GM12801 (cell line): ENCODE measurements around the gene HPS5.

Source experiments
- TF ChIP-seq, protein P1 (sequence below): IDR thresholded peaks from one replicate; pipeline ENCODE4 v1.5.1; 2011; ENCODE audit warnings: control low read depth; ENCODE audit not compliant: insufficient read length; ENCODE audit errors: extremely low read depth

HPS5 gene

GRCh38 chr11:18309691-18310090 lies 12.2 kb downstream of the HPS5 start:
- TF ChIP-seq, protein P1, sequence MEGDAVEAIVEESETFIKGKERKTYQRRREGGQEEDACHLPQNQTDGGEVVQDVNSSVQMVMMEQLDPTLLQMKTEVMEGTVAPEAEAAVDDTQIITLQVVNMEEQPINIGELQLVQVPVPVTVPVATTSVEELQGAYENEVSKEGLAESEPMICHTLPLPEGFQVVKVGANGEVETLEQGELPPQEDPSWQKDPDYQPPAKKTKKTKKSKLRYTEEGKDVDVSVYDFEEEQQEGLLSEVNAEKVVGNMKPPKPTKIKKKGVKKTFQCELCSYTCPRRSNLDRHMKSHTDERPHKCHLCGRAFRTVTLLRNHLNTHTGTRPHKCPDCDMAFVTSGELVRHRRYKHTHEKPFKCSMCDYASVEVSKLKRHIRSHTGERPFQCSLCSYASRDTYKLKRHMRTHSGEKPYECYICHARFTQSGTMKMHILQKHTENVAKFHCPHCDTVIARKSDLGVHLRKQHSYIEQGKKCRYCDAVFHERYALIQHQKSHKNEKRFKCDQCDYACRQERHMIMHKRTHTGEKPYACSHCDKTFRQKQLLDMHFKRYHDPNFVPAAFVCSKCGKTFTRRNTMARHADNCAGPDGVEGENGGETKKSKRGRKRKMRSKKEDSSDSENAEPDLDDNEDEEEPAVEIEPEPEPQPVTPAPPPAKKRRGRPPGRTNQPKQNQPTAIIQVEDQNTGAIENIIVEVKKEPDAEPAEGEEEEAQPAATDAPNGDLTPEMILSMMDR = no peak

DNA sequence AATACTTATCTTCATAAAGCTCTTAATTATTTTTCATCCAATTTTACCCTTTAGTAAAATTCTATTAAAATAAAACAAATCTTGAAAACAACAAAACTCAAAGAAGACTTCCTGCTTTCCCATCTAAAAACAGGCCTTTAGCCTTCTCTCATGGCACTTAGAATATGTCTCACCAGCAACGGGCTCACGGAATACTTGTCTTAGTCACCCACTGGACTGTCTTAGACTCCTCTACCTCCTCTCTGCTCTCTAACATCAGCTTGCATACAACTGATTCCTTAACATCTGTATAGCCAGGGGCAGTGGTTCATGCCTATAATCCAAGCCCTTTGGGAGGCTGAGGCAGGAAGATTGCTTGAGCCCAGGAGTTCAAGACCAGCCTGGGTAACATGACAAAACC lies 13.7 kb downstream of the HPS5 start:
- TF ChIP-seq, protein P1 = no peak

DNA sequence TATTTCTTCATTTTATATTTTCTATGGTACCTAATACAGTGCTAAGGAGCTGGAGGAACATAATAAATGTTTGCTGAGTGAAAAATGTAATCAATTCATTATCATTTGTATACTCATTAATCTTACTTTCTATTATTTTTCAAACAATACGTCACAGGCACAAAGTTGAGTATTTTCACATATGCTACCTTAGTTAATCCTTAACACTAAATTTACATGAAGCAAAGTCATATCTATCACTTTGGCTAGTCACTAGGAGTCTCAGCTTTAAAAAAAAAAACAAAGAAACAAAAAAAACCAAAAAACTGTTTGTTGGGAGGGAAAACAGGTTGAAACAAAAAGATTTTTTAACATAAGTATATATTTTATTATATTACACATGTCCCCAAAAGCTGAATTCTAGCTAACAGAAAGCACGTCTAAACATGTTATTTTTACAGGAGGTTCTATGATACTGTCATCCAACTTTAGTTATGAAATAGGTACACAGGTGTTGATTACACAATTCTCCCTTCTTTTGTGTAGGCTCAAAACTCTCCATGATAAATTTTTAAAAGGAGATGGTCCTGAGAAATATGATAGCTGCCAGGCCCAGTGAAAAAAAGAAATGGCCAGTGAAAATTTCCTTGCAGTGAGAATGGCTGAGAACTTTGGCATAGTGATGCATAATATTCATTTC lies 14.3 kb downstream of the HPS5 start:
- TF ChIP-seq, protein P1 = no peak

GRCh38 chr11:18304745-18305144 lies 17.2 kb downstream of the HPS5 start:
- TF ChIP-seq, protein P1 = no peak

- TF ChIP-seq, protein P1 = no peak
Observed at GRCh38 chr11:18299721-18300120, 22.2 kb downstream of the HPS5 start.

DNA sequence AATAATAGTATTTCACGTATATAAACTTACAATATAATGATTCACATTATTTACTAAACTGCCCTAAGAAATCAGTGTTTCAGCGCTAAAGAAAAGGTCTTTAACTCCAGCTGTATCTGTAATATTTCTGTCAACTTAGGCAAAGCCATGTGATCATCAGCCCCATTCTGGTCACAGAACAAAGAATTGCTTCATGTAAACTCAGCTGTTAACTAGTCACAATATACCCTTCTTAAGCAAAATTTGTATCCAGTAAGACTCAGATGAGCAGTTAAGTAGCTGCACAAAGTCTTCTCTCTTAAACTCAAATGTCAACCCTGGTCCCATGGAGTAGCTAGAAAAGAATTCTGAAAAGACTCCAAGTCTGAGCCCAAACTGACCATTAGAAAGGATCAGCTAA lies 26.6 kb downstream of the HPS5 start:
- TF ChIP-seq, protein P1 = no peak

- TF ChIP-seq, protein P1 = no peak
Observed at GRCh38 chr11:18294862-18295261, 27.1 kb downstream of the HPS5 start.
